NCI-H2081 (cell line): ENCODE data around the gene PHF19.

Experiments used
- DNase-seq, 2 experiments: peaks; one replicate each; lab custom pipeline; 2025; lab: John Stamatoyannopoulos, UW

The PHF19 gene

DNA sequence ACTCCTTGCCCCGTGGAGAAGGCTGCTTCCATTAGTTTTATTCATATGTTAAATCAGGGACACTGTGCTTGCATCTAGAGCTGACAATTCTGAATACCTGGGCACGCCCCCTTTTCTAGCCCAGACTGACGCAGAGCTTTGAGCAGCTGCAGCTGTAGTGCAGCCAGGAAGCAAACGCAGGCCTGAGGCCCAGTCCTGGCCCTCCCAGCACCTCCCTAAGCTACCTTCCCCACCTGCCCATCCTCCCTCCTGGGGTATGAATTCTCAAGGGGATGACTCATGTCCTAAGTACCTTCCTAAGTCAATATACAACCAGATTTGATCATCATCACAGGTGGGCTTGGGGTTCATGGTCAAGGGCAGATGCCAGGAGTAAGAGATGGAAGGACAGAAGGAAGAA lies 3.5 kb downstream of the PHF19 start:
- no peak for DNase-seq

DNA sequence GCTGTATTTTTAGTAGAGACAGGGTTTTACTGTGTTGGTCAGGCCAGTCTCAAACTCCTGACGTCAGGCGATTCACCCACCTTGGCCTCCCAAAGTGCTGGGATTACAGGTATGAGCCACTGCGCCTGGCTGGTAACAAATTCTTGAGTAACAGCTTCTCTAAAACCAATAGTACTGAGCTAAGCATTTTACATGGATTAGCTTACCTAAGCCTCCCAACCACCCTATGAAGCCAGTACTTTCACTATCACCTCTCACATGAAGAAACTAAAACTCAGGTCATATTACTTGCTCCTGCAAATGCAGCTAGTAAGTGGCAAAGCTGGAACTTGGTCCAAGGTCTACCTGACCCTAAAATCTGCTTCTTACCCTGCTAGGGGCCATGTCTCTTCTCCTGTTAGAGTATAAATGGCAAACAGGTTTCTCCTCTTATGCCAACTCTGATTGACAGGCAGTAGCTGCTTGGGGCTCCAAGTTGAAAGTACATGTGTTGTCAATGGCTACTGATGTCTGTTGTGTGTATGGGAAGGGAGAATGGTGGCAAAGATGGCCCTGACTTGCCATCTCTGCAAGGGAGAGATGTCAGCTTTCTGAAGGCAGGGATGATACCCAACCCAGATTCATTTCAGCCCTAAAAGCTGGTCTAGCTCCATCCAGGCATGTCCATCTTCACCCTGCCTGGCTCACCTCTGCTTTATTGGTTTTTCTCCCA lies 4.0 kb downstream of the PHF19 start:
- no peak for DNase-seq

DNA sequence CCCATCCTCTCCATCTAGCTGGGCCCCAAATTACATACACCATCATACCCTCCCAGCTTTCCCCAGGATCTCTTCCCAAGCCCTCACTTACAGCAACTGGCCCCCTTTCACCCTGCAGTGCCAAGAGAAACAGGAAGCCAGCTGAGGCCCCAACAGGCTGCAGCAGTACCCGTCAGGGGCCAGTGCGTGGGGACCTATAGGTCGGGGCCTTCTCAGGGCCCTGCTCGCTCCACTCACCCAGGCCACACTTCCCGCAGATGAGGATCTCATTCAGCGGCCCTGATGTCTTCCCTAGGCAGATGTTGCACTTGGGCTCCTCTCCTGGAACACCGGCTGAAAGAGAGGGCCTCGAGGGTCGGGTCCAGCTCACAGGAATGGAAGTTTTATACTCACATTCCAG lies 6.8 kb downstream of the PHF19 start:
- DNase-seq, result no peak

DNA sequence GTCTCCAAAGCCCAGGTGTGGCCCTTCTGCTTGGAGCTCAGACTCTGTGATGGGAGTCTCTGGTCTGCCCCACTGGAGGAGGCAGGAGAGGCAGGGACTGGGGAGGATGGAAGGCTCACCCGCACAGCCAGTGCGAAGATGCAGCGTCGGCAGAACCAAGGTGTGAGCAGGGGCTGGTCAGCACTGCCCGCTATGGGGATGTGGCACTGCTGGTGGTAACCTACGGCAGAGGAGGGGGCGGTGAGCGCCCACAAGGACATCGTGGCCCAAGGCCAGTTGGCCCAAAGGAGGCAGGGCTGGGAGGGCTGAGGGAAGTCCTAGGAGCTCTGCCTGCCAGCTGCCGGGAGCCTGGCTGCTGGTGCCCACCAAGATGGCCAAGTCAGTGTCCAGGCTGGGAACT lies 7.3 kb downstream of the PHF19 start:
- no peak for DNase-seq

DNA sequence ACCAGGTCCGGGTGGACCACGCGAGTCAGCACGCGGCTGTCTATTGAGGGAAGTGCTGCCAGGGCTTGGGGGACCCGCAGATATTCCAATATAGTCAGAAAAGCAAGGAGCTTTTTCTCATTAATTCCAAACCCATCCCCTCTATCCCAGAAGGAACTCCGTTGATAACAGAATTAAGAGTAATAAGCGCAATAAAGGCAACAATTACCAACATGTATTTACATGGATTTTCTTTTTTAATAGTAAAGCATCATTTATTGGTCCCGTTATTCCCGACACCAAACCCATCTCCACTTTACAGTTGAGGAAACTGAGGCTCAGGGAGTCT lies 7.7 kb downstream of the PHF19 start:
- no peak for DNase-seq

DNA sequence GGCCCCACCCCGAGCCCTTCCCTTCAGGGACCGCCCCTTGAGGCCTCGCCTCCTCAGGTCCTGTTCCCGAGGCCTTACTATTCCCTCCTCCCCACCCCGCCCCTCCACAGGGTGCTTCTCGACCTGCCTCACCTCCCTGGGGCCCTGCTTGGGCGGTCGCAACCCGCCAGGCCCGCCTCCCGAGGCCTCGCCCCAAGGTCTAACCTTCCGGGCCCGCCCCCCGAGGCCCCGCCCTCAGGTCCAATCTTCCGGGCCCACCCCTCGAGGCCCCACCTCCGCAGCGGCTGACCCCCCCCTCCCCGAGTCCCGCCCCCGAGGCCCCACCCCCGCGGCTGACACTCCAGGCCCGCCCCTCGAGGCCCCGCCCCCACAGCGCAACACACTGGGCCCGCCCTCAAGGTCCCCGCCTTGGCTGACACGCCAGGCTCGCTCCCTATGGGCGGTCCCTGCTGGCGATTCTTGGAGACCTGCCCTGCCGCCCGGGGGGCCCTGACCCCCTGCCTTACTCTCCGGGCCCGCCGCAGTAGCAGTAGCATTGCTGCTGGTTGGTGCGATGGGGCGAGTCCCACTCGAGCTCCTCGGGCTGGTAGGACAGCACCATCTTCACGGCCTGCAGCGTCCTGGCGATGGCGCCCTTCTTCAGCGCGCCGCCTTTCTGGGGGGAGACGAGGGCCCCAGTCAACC lies 8.2 kb downstream of the PHF19 start:
- peak; percentile 75 to 85 for DNase-seq

DNA sequence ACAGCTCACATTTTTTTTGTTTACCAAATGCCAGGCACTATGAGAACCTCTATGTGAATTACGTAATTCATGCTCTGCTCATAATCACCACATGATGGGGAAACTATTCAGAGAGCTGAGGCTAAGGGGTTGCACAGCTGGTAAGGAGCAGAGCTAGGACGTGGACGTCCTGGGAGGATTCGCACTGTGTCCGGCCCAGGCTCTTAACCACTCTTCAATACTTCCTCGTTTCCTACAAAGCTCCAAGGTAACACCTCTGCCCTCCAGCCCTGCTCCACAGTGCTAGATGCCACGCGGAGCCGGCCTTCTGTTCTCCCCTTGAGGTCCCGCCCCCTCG lies 8.7 kb downstream of the PHF19 start:
- no peak for DNase-seq

DNA sequence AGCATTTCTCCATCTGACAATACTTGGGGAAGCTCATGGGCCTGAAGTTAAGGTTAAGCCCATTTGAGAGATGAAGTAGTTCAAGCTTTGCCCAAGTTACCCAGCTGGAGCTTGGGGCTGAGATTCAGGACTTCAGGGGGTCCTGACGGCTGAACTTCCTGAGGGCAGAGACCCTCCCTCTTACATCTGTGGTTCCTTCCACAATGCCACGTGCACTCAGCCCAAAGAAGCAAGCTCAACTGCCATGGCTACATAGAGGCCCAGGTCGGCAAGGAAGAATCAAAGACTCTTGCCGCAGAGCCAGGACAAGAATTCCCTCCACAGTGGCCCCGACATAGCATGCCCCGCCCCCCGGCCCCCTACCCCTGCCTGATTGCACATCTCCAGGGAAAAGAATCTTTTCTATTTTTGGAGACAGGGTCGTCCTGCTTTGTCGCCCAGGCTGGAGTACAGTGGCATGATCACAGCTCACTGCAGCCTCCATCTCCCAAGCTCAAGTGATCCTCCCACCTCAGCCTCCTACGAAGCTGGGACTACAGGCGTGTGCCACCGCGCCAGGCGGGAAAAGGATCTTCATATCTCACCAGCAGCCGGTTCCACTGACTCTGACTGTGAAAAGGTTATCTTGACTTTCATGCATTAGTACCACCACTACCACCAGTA lies 9.2 kb downstream of the PHF19 start:
- no peak for DNase-seq

DNA sequence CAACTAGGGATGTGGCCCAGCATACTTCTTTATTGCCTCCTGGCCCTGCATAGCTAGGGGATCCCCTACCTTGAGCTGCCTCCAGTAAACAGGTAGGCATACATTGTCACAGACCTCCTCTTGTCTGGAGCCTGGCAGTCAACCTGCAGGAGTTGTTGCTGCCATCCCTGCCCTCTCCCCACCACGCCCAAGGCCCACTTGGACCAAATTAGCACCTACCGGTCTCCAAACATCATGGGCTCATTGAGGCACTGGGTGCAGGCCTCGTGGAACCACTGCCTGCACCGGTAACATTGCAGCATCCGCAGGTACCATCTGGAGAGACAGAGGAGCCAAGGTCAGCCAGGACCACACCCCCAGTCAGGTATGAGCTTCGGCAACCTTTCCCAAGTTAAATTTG lies 10.3 kb downstream of the PHF19 start:
- DNase-seq, result no peak

DNA sequence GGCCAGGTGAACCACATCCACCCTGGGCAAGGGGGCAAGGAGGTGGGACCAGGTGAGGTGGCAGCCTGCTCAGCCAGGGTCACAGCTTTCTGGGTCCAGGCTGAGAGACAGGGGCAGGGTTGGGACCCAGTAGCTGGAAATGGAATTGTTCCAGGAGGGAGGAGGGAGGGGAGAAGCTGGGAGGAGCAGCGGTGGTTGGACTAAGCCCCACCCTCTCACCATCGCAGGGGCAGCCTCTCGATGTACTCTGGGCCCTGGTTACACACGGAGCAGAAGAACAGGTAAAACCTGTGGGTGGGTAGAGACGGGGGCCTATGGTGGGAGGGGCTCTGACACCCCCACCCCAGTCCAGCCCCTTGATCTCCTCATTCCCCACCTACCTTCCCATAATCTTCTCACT lies 11.2 kb downstream of the PHF19 start:
- no peak for DNase-seq

DNA sequence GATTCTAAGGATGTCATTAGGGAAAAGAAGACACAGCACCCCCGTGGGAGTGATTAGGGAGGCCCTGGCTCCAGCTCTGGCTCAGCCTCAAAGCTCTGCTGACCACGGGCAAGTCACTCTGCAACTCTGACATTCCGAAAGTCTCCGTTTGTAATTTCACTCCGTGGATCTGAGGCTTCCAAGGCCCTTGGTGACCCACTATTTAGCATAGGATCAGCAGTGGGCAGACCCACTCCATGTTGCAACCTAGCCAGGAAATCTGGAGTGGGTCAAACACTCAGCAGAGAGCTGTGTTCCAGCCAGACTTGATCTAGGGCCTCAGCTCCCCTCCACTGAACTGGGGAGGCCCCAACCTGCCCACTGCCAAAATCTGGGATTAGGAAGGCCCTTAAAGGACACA lies 11.8 kb downstream of the PHF19 start:
- DNase-seq, result no peak

DNA sequence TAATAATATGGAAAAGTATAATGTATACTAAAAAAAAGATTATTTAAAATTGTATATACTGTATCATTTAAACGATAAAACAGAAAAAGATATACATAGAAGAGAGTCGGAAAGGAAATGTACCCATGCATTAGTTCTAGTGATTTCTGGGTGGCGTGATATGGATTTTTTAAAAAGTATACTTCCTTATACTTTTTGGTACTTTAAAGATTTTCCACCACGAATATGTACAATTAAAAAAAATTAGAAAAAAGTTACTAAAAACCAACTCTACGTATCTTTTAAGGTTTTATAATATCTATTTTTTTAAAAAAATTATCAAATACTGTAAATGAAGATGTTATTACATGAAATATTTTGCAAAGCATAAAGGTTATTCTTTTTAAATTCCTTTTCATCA lies 12.3 kb downstream of the PHF19 start:
- DNase-seq, result no peak

DNA sequence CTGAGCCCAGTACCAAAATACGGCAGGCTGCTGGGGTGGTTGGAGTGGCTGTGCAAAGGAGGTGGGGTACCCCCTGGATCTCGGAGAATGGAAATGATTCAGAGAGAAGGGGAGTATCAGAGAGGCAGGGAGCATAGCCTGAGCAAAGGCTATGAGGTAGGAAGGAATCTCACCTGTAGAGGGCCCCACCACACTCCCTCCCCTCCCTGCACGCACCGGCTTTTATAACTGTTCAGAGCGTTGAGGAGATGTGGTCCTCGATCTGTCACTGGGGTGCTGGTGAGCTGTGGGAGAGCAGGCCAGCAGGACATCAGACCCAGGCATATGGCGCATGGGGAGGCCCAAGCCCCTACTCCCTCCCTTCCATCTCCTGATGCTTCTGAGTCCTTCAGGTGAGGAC lies 13.2 kb downstream of the PHF19 start:
- DNase-seq, result no peak

DNA sequence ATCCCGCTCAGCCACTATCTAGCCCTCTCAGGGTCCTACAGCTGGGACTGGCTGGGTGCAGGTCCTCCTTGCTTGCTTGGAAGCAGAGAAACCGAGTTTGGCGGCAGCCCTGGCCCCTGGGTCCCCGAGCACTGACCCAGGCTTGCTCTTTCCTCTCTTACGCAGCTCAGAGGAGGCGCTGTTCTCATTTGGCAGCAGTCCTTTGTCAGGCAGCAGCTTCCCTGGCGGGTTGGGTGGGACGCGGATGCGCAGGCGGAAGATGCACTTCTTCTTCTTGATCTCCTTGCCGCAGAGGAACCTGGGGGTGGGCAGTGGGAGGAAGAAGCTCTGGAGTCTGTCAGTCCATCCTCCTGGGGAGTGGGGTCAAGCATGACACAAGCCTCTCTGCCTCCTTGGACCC lies 14.5 kb downstream of the PHF19 start:
- DNase-seq, result no peak

DNA sequence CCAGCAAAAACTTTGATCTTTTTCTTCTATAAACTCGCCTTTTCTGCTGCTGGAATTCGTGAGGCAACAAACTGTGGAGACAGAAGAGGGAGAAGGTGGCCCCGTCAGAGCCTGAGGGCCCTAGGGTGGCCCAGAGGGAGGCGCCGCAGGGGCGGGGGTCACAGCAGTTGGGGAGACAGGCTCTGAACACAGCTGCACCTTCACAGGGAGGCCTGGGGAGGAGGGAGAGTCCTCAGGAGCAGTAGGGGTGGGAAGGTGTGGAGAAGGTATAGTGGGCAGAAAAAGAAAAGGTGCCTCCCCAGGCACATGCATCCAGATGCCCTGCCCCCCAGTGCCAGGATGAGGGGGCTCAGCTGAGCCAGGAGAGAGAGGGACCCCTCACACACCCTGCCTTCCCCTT lies 15.1 kb downstream of the PHF19 start:
- DNase-seq, result no peak

DNA sequence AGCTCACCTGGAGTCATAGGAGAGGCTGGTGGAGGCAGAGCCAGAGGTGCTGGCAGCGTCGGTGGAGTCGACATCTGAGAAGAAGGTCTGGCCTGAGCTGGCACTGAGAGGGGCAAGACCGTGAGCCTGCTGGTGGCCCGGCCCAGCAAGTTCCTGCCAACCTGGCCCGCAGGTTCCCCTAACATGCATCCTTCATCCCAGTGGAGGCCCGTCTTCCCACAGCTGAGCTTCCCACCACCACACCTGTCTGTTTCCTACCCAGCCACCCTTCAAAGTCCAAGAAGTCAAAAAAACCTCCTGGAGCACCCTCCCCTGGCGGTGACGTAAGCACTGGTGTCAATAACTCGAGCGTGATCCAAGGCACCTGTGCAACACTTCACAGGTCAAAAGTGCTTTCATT lies 16.9 kb downstream of the PHF19 start:
- DNase-seq, result no peak

DNA sequence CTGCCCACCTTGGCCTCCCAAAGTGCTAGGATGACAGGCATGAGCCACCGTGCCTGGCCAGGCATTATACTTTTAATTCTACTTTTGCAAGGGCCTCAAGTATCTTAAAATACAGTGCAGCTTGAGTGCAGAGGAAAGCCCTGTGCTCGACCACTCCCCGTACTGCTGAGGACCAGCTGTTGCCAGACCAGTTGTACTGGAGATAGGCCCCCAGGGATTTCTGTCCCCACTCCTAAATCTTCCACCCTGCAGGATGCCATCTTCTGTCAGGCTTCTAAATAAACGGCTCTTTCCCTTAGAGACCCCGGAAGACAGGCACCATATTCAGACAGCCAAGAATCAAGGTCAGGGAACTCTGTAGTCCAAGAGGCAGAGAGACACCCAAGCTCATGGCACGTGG lies 17.6 kb downstream of the PHF19 start:
- no peak for DNase-seq

DNA sequence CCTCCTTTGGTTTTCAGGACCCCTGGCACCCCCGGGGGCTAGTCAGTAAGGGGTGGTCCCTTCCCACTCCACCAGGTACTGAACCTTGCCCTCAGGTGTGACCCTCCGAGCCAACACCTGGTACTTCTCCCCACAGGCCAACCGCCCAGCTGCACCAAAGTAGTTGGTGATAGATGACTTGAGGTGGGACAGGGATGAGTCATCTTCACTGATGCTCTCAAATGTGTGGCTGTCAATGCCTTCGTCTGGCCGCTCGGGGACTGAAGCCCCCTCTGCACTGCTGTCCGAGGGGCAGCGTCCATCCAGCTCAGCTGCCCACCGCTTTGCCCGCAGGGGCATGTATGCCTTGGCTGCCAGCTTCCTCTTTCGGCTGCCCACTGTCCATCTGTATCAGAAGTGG lies 19.1 kb downstream of the PHF19 start:
- no peak for DNase-seq

DNA sequence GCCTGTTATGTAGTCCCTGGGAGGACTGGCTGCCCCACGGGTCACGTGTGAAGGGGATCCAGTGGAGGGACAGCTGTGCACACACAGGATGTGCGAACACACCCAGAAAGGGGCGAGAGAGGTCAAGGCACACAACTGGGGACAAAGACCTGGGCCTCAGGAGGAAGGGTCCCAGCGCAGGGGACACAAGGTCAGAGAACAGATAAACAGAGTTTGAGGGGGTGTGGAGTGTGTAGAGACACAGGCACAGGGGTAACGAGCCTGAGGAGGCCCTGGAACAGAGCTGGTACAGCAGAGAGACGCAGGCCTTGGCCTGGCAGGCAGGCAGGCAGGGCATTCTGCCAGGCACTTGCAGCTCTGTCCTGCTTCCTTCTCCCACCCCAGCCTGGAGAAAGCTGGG lies 19.5 kb downstream of the PHF19 start:
- DNase-seq, result no peak

DNA sequence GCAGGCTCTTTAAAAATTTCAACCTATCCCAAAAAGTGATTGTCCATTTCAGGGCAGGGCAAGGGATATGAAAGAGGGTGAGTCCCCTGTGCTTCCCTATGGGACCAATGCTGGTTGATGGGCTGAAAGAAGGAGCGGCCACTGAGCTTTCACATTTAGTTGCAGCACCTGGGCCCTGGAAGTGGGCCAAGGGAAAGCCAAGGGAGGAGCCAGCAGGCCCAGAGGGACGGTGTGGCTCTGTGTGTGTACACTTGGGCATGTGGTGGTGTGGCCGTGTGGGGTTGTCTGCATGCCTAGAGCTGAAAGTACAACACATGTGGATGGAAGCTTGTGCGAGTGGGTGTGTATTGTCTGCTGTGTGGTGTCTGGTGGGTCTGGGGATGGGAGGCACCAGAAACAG lies 20.3 kb downstream of the PHF19 start:
- DNase-seq, result peak; percentile 33 to 51

DNA sequence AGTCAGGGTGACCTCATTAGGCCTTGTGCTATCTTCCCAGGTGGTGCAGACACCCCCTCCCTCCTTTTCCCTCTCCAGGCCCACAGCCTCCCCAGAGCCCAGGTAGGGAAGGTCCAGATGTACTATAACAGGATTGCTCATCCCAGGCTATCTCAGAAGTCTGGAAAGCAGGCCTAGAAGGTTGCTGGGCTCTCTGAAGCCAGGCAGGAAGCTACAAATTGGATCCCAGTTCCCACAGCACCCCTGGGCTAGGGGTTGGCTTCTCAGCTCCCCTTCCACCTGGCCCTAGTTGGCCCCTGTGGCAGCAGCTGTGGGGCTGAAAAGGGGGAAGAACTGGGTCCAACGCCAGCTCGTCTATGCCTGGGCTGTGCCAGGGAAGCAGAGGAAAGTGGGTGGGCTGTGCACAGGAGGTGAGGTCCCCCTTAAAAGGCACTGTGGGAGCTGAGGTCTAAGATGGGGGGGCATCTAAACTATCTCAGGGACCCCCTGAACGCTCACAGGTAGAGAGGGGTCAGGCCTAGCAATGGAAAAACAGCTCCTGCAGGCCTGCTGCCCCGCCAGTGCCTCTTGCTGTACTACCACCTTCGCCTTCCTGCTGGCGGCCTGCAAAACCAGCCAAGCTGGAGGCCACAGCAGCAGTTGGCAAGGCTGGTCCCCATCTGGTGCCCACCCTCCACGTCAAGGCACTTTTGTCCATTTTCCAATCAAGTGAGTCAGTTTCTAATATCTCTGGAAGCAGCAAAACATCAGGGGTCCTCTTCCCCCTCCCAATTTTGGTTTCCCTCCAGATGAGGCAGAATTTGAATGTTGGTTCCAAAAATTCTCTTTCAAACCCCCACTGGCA lies 20.9 kb downstream of the PHF19 start:
- DNase-seq, result no peak

DNA sequence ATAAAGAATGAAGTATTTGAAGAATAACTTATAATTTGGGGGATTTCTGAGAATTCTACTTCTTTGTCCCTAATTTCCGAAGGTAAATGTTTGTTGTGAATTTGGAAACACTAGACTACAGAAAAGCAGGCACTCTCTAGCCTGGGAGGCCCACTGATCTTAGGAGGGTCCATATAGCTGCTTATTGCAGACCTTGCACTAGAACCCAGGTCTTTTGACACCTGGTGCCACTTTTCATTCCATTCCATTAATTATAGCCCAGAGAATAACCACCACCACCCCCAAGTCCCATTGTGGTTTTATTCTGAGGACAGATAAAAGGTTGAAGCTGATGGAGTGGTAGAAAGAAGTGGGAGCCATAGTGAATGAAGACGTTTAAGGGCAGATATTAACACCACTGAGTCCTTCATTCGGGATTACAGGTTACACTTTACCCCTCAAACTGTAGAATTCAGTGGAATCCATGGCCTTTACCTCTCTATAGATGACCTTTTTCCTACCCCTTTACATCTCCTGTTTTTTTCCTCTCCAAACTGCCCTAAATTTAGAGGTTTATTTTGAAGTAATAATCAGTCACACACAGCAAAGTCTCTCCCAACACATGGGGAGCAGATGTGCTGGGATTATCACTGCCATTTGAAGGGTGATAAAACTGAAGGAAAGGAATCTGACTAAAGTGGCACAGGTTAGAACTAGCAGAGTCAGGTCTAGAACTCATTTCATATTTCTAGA lies 22.2 kb downstream of the PHF19 start:
- no peak for DNase-seq
